H1 (cell line): ENCODE results near the gene L3HYPDH. TPM values are rescaled to one million over a fixed set of nuclear protein-coding genes. Genes with fewer than 3 reads are reported as not detected.

ENCODE experiments used
- CTCF ChIA-PET: fragments of 300-600 bp; sonication (Branson Sonifier 250); formaldehyde crosslinking; loops from one replicate; lab custom pipeline; 2021; ENCODE audit not compliant: partially characterized antibody; lab: Charles Lee
- POLR2A ChIA-PET: fragments of 300-600 bp; sonication (Branson Sonifier 250); formaldehyde crosslinking; loops from one replicate; lab custom pipeline; 2021; ENCODE audit warnings: inconsistent platforms; ENCODE audit not compliant: partially characterized antibody; lab: Charles Lee
- DNase-seq, 2 experiments: peaks; one replicate each; pipeline versions ENCODE4 v3.0.0 to v3.0.0-alpha.2; 2010 to 2022; ENCODE audit warnings: low spot score in 2 of 2, low read depth in 1 of 2, mixed read lengths in 1 of 2
- FAIRE-seq: peaks from 2 replicates; lab custom pipeline; 2011; peaks lifted over from hg19 to GRCh38; lab: Jason Lieb, UNC
- H2AFZ ChIP-seq: 2 replicates; pipeline ENCODE4 v1.8.1; 2012; ENCODE audit warnings: low read length, inconsistent platforms
- H2AK5ac ChIP-seq: 2 replicates; pipeline ENCODE4 v1.6.1; 2013; ENCODE audit warnings: low read depth, low read length
- H2BK120ac ChIP-seq: replicated peaks from 2 replicates; pipeline ENCODE3; 2013; ENCODE audit warnings: low read depth, low read length, inconsistent platforms
- H2BK12ac ChIP-seq: 2 replicates; pipeline ENCODE4 v1.6.1; 2013; ENCODE audit warnings: low read depth, low read length
- H2BK15ac ChIP-seq: 2 replicates; pipeline ENCODE4 v1.6.1; 2013; ENCODE audit warnings: low read length
- H2BK20ac ChIP-seq: 2 replicates; pipeline ENCODE4 v1.6.1; 2013; ENCODE audit warnings: low read length
- H2BK5ac ChIP-seq: 2 replicates; pipeline ENCODE4 v1.6.1; 2013; ENCODE audit warnings: low read depth, low read length
- H3K14ac ChIP-seq: 2 replicates; pipeline ENCODE4 v1.6.1; 2013; ENCODE audit warnings: inconsistent platforms; ENCODE audit not compliant: insufficient read length
- H3K18ac ChIP-seq: 2 replicates; pipeline ENCODE4 v1.6.1; 2013; ENCODE audit warnings: low read length; ENCODE audit errors: extremely low read depth
- H3K23ac ChIP-seq: 2 replicates; pipeline ENCODE4 v1.6.1; 2013; ENCODE audit warnings: inconsistent platforms; ENCODE audit not compliant: insufficient read length
- H3K23me2 ChIP-seq: 2 replicates; pipeline ENCODE4 v1.6.1; 2013; ENCODE audit warnings: low read depth, low read length
- H3K27ac ChIP-seq: 2 replicates; pipeline ENCODE4 v1.6.1; 2011; ENCODE audit warnings: low read depth, low read length, inconsistent platforms
- H3K27me3 ChIP-seq, 4 experiments: replicated peaks in 1 of 4; 1 replicate in 1 of 4; 2 replicates in 3 of 4; pipeline versions ENCODE4 v1.6.1 to v1.8.1; 2011 to 2013; ENCODE audit warnings: low read length in 3 of 4, mild to moderate bottlenecking in 3 of 4, inconsistent platforms in 2 of 4, mixed read lengths in 2 of 4, moderate library complexity in 1 of 4; ENCODE audit not compliant: control insufficient read depth in 3 of 4, insufficient read depth in 3 of 4; ENCODE audit errors: extremely low read depth in 1 of 4
- H3K36me3 ChIP-seq, 4 experiments: 2 replicates each; pipeline versions ENCODE4 v1.6.1 to v1.8.1; 2011 to 2013; ENCODE audit warnings: mild to moderate bottlenecking in 4 of 4, low read length in 3 of 4, moderate library complexity in 2 of 4, control low read depth in 1 of 4, inconsistent platforms in 1 of 4; ENCODE audit not compliant: insufficient read depth in 4 of 4, control insufficient read depth in 2 of 4
- H3K4ac ChIP-seq: replicated peaks from 2 replicates; pipeline ENCODE3; 2013; ENCODE audit warnings: low read length, low read depth, mixed read lengths, inconsistent platforms; ENCODE audit not compliant: insufficient read length
- H3K4me1 ChIP-seq, 4 experiments: replicated peaks in 1 of 4; 1 replicate in 1 of 4; 2 replicates in 3 of 4; pipeline versions ENCODE4 v1.6.1 to v1.8.1; 2011 to 2013; ENCODE audit warnings: low read length in 3 of 4, inconsistent platforms in 2 of 4, mixed read lengths in 1 of 4; ENCODE audit not compliant: insufficient read depth in 4 of 4, control insufficient read depth in 3 of 4
- H3K4me2 ChIP-seq, 2 experiments: 2 replicates each; pipeline versions ENCODE4 v1.6.1 to v1.8.1; 2011 to 2013; ENCODE audit warnings: low read depth in 2 of 2, low read length in 2 of 2, control low read depth in 1 of 2, inconsistent platforms in 1 of 2, mild to moderate bottlenecking in 1 of 2; ENCODE audit not compliant: insufficient read depth in 1 of 2
- H3K4me3 ChIP-seq, 4 experiments: fragments of 200-600, 300-600 bp in 1 of 4; sonication (generic), shearing (Covaris generic), sonication (Bioruptor Twin) in 1 of 4; 2 replicates each; pipeline versions ENCODE4 v1.5.1 to v1.8.1; 2011 to 2016; ENCODE audit warnings: low read length in 4 of 4, low read depth in 3 of 4, control low read depth in 2 of 4, inconsistent platforms in 2 of 4, mild to moderate bottlenecking in 2 of 4, mixed read lengths in 1 of 4, moderate library complexity in 1 of 4; ENCODE audit not compliant: insufficient read depth in 2 of 4; ENCODE audit errors: extremely low read depth in 1 of 4
- H3K56ac ChIP-seq: replicated peaks from 2 replicates; pipeline ENCODE3; 2013; ENCODE audit warnings: low read depth, mild to moderate bottlenecking, mixed read lengths, low read length, inconsistent platforms; ENCODE audit not compliant: insufficient read length
- H3K79me1 ChIP-seq: 2 replicates; pipeline ENCODE4 v1.6.1; 2013; ENCODE audit warnings: low read depth, low read length, control low read depth
- H3K79me2 ChIP-seq, 2 experiments: 2 replicates each; pipeline versions ENCODE4 v1.6.1 to v1.8.1; 2012 to 2013; ENCODE audit warnings: low read length in 2 of 2, mild to moderate bottlenecking in 2 of 2, inconsistent platforms in 1 of 2; ENCODE audit not compliant: insufficient read depth in 2 of 2, control insufficient read depth in 1 of 2
- H3K9ac ChIP-seq, 4 experiments: replicated peaks in 1 of 4; 1 replicate in 1 of 4; 2 replicates in 3 of 4; pipeline versions ENCODE4 v1.6.1 to v1.8.1; 2011 to 2013; ENCODE audit warnings: low read depth in 3 of 4, low read length in 3 of 4, control low read depth in 2 of 4, mild to moderate bottlenecking in 2 of 4, moderate library complexity in 2 of 4, inconsistent platforms in 1 of 4; ENCODE audit errors: extremely low read depth in 1 of 4
- H3K9me3 ChIP-seq, 2 experiments: 2 replicates each; pipeline versions ENCODE4 v1.6.1 to v1.8.1; 2012 to 2013; ENCODE audit warnings: mild to moderate bottlenecking in 2 of 2, moderate library complexity in 2 of 2, control low read depth in 1 of 2, inconsistent platforms in 1 of 2, low read depth in 1 of 2, low read length in 1 of 2, mixed read lengths in 1 of 2; ENCODE audit not compliant: insufficient read depth in 2 of 2
- H4K20me1 ChIP-seq, 2 experiments: replicated peaks in 1 of 2; 2 replicates each; pipeline versions ENCODE3 to v1.8.1; 2011 to 2013; ENCODE audit warnings: inconsistent platforms in 2 of 2, low read length in 2 of 2, mild to moderate bottlenecking in 1 of 2; ENCODE audit not compliant: insufficient read depth in 2 of 2, control insufficient read depth in 1 of 2
- H4K5ac ChIP-seq: 2 replicates; pipeline ENCODE4 v1.6.1; 2013; ENCODE audit warnings: low read length, low read depth, mixed read lengths, inconsistent platforms; ENCODE audit not compliant: insufficient read length
- H4K8ac ChIP-seq: 2 replicates; pipeline ENCODE4 v1.8.0; 2013; ENCODE audit warnings: mild to moderate bottlenecking, moderate library complexity, low read length, inconsistent platforms; ENCODE audit not compliant: insufficient read depth; ENCODE audit errors: extremely low read depth
- H4K91ac ChIP-seq: replicated peaks from 2 replicates; pipeline ENCODE3; 2013; ENCODE audit warnings: low read length, mixed read lengths, inconsistent platforms; ENCODE audit not compliant: insufficient read length
- ATF2 ChIP-seq: IDR thresholded peaks from 2 replicates; pipeline ENCODE4 v1.6.1; 2012; ENCODE audit warnings: low read length, inconsistent platforms
- BACH1 ChIP-seq: IDR thresholded peaks from 2 replicates; pipeline ENCODE4 v1.6.1; 2012; ENCODE audit warnings: low read length, improper control_type of control experiment
- CBX5 ChIP-seq: fragments of 300-800, 300-1000 bp; sonication (generic); IDR thresholded peaks from 2 replicates; pipeline ENCODE4 v1.7.1; 2016; ENCODE audit warnings: antibody characterized with exemption, low read length, low read depth
- CBX8 ChIP-seq: fragments of 300-800, 300-1000 bp; sonication (generic); IDR thresholded peaks from 2 replicates; pipeline ENCODE4 v1.7.1; 2016; ENCODE audit warnings: low read depth, low read length, borderline replicate concordance
- EP300 ChIP-seq, 2 experiments: IDR thresholded peaks; 1 replicate in 1 of 2; 2 replicates in 1 of 2; pipeline ENCODE4 v1.6.1; 2011 to 2012; ENCODE audit warnings: low read depth in 2 of 2, low read length in 2 of 2, mild to moderate bottlenecking in 2 of 2, borderline replicate concordance in 1 of 2, inconsistent platforms in 1 of 2, moderate library complexity in 1 of 2
- HDAC6 ChIP-seq: IDR thresholded peaks from one replicate; pipeline ENCODE4 v1.7.1; 2012; ENCODE audit warnings: low read depth, mild to moderate bottlenecking, inconsistent platforms, low read length, moderate library complexity
- JUN ChIP-seq: IDR thresholded peaks from 2 replicates; pipeline ENCODE4 v1.6.1; 2011; ENCODE audit warnings: low read depth, mild to moderate bottlenecking, improper control_type of control experiment, low read length
- SP2 ChIP-seq: IDR thresholded peaks from 2 replicates; pipeline ENCODE4 v1.6.1; 2012; ENCODE audit warnings: mild to moderate bottlenecking, low read length, inconsistent platforms
- SP4 ChIP-seq: IDR thresholded peaks from 2 replicates; pipeline ENCODE4 v1.6.1; 2012; ENCODE audit warnings: low read length, inconsistent platforms
- WGBS, 2 experiments: shearing (Covaris generic) in 1 of 2; methylation state at CpG; one replicate each; pipeline versions ENCODE4 v1.1.6 to v1.1.7; 2013 to 2015; ENCODE audit warnings: low lambda C conversion rate in 2 of 2, mixed read lengths in 2 of 2, inconsistent platforms in 1 of 2, low coverage in 1 of 2, missing lambda C conversion rate in 1 of 2; ENCODE audit not compliant: insufficient replicate concordance in 2 of 2, insufficient coverage in 1 of 2, insufficient read length in 1 of 2; ENCODE audit errors: extremely low coverage in 1 of 2, missing lambda C conversion rate in 1 of 2; 5-methylcytosine and 5-hydroxymethylcytosine counted together
- polyA plus RNA-seq, 7 experiments: library from polyadenylated mRNA; depleted of rRNA in 3 of 7; stranded (reverse) in 5 of 7; unstranded in 2 of 7; fragments of >200 nt in 5 of 7; fragments of 200-250 nt in 2 of 7; gene quantifications; 1 replicate in 5 of 7; 2 replicates in 1 of 7; 4 replicates in 1 of 7; pipeline versions ENCODE4 v1.2.1 to v1.2.3, GENCODE V29; 2011 to 2013; ENCODE audit warnings: missing spikeins in 2 of 7, mixed read lengths in 2 of 7
- total RNA-seq: library from RNA; stranded (reverse); fragmentation: NEBNext Ultra II Directional; extraction: Animal tissue kit (Norgen Biotek cat#: 25700); gene quantifications from 2 replicates; pipeline ENCODE4 v1.2.1, GENCODE V29; 2021

Gene L3HYPDH
- total and polyA plus RNA-seq, 2 of the 8 experiments (the other 6 are each of a cell fraction or from before 2014, with no cell fraction given): 11.2 to 15.8 TPM

GRCh38 chr14:59480166-59480565 lies 4.0 kb downstream of the L3HYPDH start:
- no peak overlapping the region for H4K5ac ChIP-seq
- no peak overlapping the region for H2BK5ac ChIP-seq
- H3K4ac ChIP-seq: no peak overlapping the region
- H4K20me1 ChIP-seq: peaks cover 0 to 2% of the 10 kb centered on the region in 2 experiments
- no peak overlapping the region for H3K23ac ChIP-seq
- no peak overlapping the region for H3K14ac ChIP-seq
- H3K9me3 ChIP-seq: no peaks in the 10 kb centered on the region
- no peak overlapping the region for H2AFZ ChIP-seq
- no peak overlapping the region for H3K4me3 ChIP-seq
- no peak overlapping the region for H2BK12ac ChIP-seq
- H3K56ac ChIP-seq: no peak overlapping the region
- no peak overlapping the region for H3K18ac ChIP-seq
- H3K4me2 ChIP-seq: no peak overlapping the region
- H3K27me3 ChIP-seq: no peaks in the 10 kb centered on the region
- no peak for DNase-seq
- no peak overlapping the region for H4K8ac ChIP-seq
- H3K4me1 ChIP-seq: peaks cover 0 to 10% (median 3%) of the 10 kb centered on the region in 4 experiments; a peak in 3 of 7 replicates
- H3K9ac ChIP-seq: no peak overlapping the region
- CTCF ChIA-PET: interaction anchor here (1.0 to 1.5 kb wide), 4 partner anchors 10 to 97 kb away, joined by 3 to 4 read pairs (median 4); partner anchors contain the start of gene CCDC175
- FAIRE-seq: no peak
- 50% methylated on average over 1 of the region's 1 CpG; no CpG with 5 or more reads in 1 of the 2 experiments for WGBS, 2 experiments
- no peak overlapping the region for H4K91ac ChIP-seq
- H2AK5ac ChIP-seq: no peak overlapping the region
- peaks cover 0 to 26% of the 10 kb centered on the region in 2 experiments; a peak in 2 of 4 replicates for H3K79me2 ChIP-seq
- no peaks in the 10 kb centered on the region; the same call in 1 of the 2 replicates for H3K79me1 ChIP-seq
- peaks cover 7% of the 10 kb centered on the region for H3K23me2 ChIP-seq
- no peak overlapping the region for H2BK20ac ChIP-seq
- H2BK15ac ChIP-seq: no peak overlapping the region
- peaks cover 5 to 23% (median 12%) of the 10 kb centered on the region in 4 experiments; a peak in 6 of 8 replicates for H3K36me3 ChIP-seq
- POLR2A ChIA-PET: interaction anchor here (0.7 to 1.7 kb wide), 3 partner anchors 11 to 230 kb away, joined by 3 to 5 read pairs (median 3); no protein-coding TSS in a partner anchor
- H2BK120ac ChIP-seq: no peak overlapping the region
- no peak overlapping the region for H3K27ac ChIP-seq
- TF ChIP-seq ATF2 (no peak), BACH1 (no peak), JUN (no peak), SP4 (no peak), EP300 (IDR thresholded peaks at IDR 0.05; ENCODE audit: borderline replicate concordance in 1 of 2, low read depth in 2 of 2, low read length in 2 of 2) (no peak), CBX8 (no peak), SP2 (no peak), CBX5 (no peak), HDAC6 (no peak)
